ENCODE results near the gene AUTS2. TPM values are rescaled to one million over a fixed set of nuclear protein-coding genes. Genes with fewer than 3 reads are reported as not detected.

Gene AUTS2
- total and polyA plus RNA-seq, 7 experiments from 2014 or later, result 0.40 to 31.7 (median 4.2) TPM

GRCh38 chr7:69934144-69934903, 336.0 kb downstream of the AUTS2 start:
- ChIA-PET CTCF (no interaction called here), POLR2A (no interaction called here)
- no peaks in the 10 kb centered on the region for H3K9me3 ChIP-seq (ENCODE audit: control insufficient read depth in 2 of 3, low read length in 3 of 3)
- H3K4me1 ChIP-seq (ENCODE audit: control insufficient read depth in 2 of 2, insufficient read depth in 2 of 2, low read length in 2 of 2), result no peaks in the 10 kb centered on the region
- H3K9me3 Mint-ChIP-seq, result peaks cover 0 to 4% (median 0%) of the 10 kb centered on the region in 11 donors
- intact Hi-C loops (cut with micrococcal nuclease), result no loop called here
- ATAC-seq (no peak), DNase-seq (no peak)
- no peak overlapping the region for H3K27ac ChIP-seq (ENCODE audit: low read depth, low read length)
- no peaks in the 10 kb centered on the region for H3K36me3 Mint-ChIP-seq
- H3K27me3 ChIP-seq (ENCODE audit: control insufficient read depth in 2 of 2, insufficient read depth in 2 of 2, low read length in 2 of 2), result no peaks in the 10 kb centered on the region
- H3K27ac Mint-ChIP-seq, result no peak overlapping the region
- no peaks in the 10 kb centered on the region for H3K36me3 ChIP-seq (ENCODE audit: control insufficient read depth in 2 of 3, insufficient read depth in 3 of 3, low read length in 3 of 3)
- H3K4me1 Mint-ChIP-seq, result peaks cover 0 to 5% (median 0%) of the 10 kb centered on the region in 7 donors
- H3K27me3 Mint-ChIP-seq, result no peaks in the 10 kb centered on the region
- H3K4me3 Mint-ChIP-seq, result no peak overlapping the region
- H3K4me3 ChIP-seq (ENCODE audit: low read length), result no peak overlapping the region

GRCh38 chr7:69935107-69935506, 336.8 kb downstream of the AUTS2 start:
- peaks cover 0 to 6% (median 0%) of the 10 kb centered on the region in 7 donors for H3K4me1 Mint-ChIP-seq
- Histone ChIP-seq H3K4me3 (ENCODE audit: low read length) (no peak overlapping the region), H3K27ac (ENCODE audit: low read depth, low read length) (no peak overlapping the region), H3K4me1 (ENCODE audit: control insufficient read depth in 2 of 2, insufficient read depth in 2 of 2, low read length in 2 of 2) (no peaks in the 10 kb centered on the region), H3K36me3 (ENCODE audit: control insufficient read depth in 2 of 3, insufficient read depth in 3 of 3, low read length in 3 of 3) (no peaks in the 10 kb centered on the region), H3K9me3 (ENCODE audit: control insufficient read depth in 2 of 3, low read length in 3 of 3) (no peaks in the 10 kb centered on the region), H3K27me3 (ENCODE audit: control insufficient read depth in 2 of 2, insufficient read depth in 2 of 2, low read length in 2 of 2) (no peaks in the 10 kb centered on the region)
- ChIA-PET CTCF (no interaction called here), POLR2A (no interaction called here)
- H3K36me3 Mint-ChIP-seq, result no peaks in the 10 kb centered on the region
- no peaks in the 10 kb centered on the region for H3K27me3 Mint-ChIP-seq
- no peak for DNase-seq
- no peak overlapping the region for H3K4me3 Mint-ChIP-seq
- H3K9me3 Mint-ChIP-seq, result peaks cover 0 to 3% (median 0%) of the 10 kb centered on the region in 11 donors
- H3K27ac Mint-ChIP-seq, result no peak overlapping the region
- ATAC-seq, result no peak
- intact Hi-C loops (cut with micrococcal nuclease), result no loop called here

- CTCF ChIA-PET, result no interaction called here
- no peak overlapping the region for H3K27ac Mint-ChIP-seq
- DNase-seq, result no peak
- no peaks in the 10 kb centered on the region for H3K36me3 ChIP-seq (ENCODE audit: control insufficient read depth in 2 of 3, insufficient read depth in 3 of 3, low read length in 3 of 3)
- no peaks in the 10 kb centered on the region for H3K27me3 ChIP-seq (ENCODE audit: control insufficient read depth in 2 of 2, insufficient read depth in 2 of 2, low read length in 2 of 2)
- H3K27ac ChIP-seq (ENCODE audit: low read depth, low read length), result no peak overlapping the region
- intact Hi-C loops (cut with micrococcal nuclease), result no loop called here
- H3K9me3 ChIP-seq (ENCODE audit: control insufficient read depth in 2 of 3, low read length in 3 of 3), result no peaks in the 10 kb centered on the region
- peaks cover 3 to 25% (median 12%) of the 10 kb centered on the region in 7 donors for H3K4me1 Mint-ChIP-seq
- no peak for ATAC-seq
- H3K4me3 Mint-ChIP-seq, result no peak overlapping the region
- no peak overlapping the region for H3K4me3 ChIP-seq (ENCODE audit: low read length)
- peaks cover 0 to 1% (median 0%) of the 10 kb centered on the region in 11 donors for H3K9me3 Mint-ChIP-seq
- POLR2A ChIA-PET, result no interaction called here
- H3K4me1 ChIP-seq (ENCODE audit: control insufficient read depth in 2 of 2, insufficient read depth in 2 of 2, low read length in 2 of 2), result no peaks in the 10 kb centered on the region
- no peaks in the 10 kb centered on the region for H3K36me3 Mint-ChIP-seq
- no peaks in the 10 kb centered on the region for H3K27me3 Mint-ChIP-seq
These were observed 338.8 kb downstream of the AUTS2 start for GRCh38 chr7:69937097-69937496.

- Mint-ChIP-seq H3K4me3 (no peak overlapping the region), H3K27me3 (no peaks in the 10 kb centered on the region), H3K9me3 (peaks cover 0 to 1% (median 0%) of the 10 kb centered on the region in 11 donors), H3K27ac (no peak overlapping the region), H3K4me1 (peaks cover 3 to 25% (median 12%) of the 10 kb centered on the region in 7 donors), H3K36me3 (no peaks in the 10 kb centered on the region)
- CTCF ChIA-PET, result no interaction called here
- H3K4me3 ChIP-seq (ENCODE audit: low read length), result no peak overlapping the region
- H3K36me3 ChIP-seq (ENCODE audit: control insufficient read depth in 2 of 3, insufficient read depth in 3 of 3, low read length in 3 of 3), result no peaks in the 10 kb centered on the region
- POLR2A ChIA-PET, result no interaction called here
- H3K4me1 ChIP-seq (ENCODE audit: control insufficient read depth in 2 of 2, insufficient read depth in 2 of 2, low read length in 2 of 2), result no peaks in the 10 kb centered on the region
- H3K9me3 ChIP-seq (ENCODE audit: control insufficient read depth in 2 of 3, low read length in 3 of 3), result no peaks in the 10 kb centered on the region
- no peaks in the 10 kb centered on the region for H3K27me3 ChIP-seq (ENCODE audit: control insufficient read depth in 2 of 2, insufficient read depth in 2 of 2, low read length in 2 of 2)
- no peak overlapping the region for H3K27ac ChIP-seq (ENCODE audit: low read depth, low read length)
- DNase-seq (no peak), ATAC-seq (no peak)
- intact Hi-C loops (cut with micrococcal nuclease), result no loop called here
These were observed 341.0 kb downstream of the AUTS2 start for GRCh38 chr7:69939317-69939716.

GRCh38 chr7:69941077-69941651, 342.9 kb downstream of the AUTS2 start:
- H3K9me3 ChIP-seq (ENCODE audit: control insufficient read depth in 2 of 3, low read length in 3 of 3), result no peaks in the 10 kb centered on the region
- H3K36me3 ChIP-seq (ENCODE audit: control insufficient read depth in 2 of 3, insufficient read depth in 3 of 3, low read length in 3 of 3), result no peaks in the 10 kb centered on the region
- CTCF ChIA-PET, result interaction anchor here (1.4 kb wide), 1 partner anchor 9 kb away, joined by 3 read pairs; no protein-coding TSS in a partner anchor
- DNase-seq, result no peak
- intact Hi-C loops (cut with micrococcal nuclease), result no loop called here
- peaks cover 3 to 25% (median 12%) of the 10 kb centered on the region in 7 donors for H3K4me1 Mint-ChIP-seq
- POLR2A ChIA-PET, result no interaction called here
- no peaks in the 10 kb centered on the region for H3K36me3 Mint-ChIP-seq
- no peak overlapping the region for H3K27ac Mint-ChIP-seq
- no peaks in the 10 kb centered on the region for H3K4me1 ChIP-seq (ENCODE audit: control insufficient read depth in 2 of 2, insufficient read depth in 2 of 2, low read length in 2 of 2)
- H3K4me3 Mint-ChIP-seq, result peak overlapping the region in 1 of 10 donors; percentile 0
- no peak overlapping the region for H3K27ac ChIP-seq (ENCODE audit: low read depth, low read length)
- H3K27me3 ChIP-seq (ENCODE audit: control insufficient read depth in 2 of 2, insufficient read depth in 2 of 2, low read length in 2 of 2), result no peaks in the 10 kb centered on the region
- H3K9me3 Mint-ChIP-seq, result no peaks in the 10 kb centered on the region
- ATAC-seq, result no peak
- H3K27me3 Mint-ChIP-seq, result no peaks in the 10 kb centered on the region
- no peak overlapping the region for H3K4me3 ChIP-seq (ENCODE audit: low read length)

GRCh38 chr7:69942573-69942972, 344.3 kb downstream of the AUTS2 start:
- Histone ChIP-seq H3K9me3 (ENCODE audit: control insufficient read depth in 2 of 3, low read length in 3 of 3) (no peaks in the 10 kb centered on the region), H3K27me3 (ENCODE audit: control insufficient read depth in 2 of 2, insufficient read depth in 2 of 2, low read length in 2 of 2) (no peaks in the 10 kb centered on the region), H3K36me3 (ENCODE audit: control insufficient read depth in 2 of 3, insufficient read depth in 3 of 3, low read length in 3 of 3) (no peaks in the 10 kb centered on the region), H3K4me3 (ENCODE audit: low read length) (no peak overlapping the region), H3K4me1 (ENCODE audit: control insufficient read depth in 2 of 2, insufficient read depth in 2 of 2, low read length in 2 of 2) (no peaks in the 10 kb centered on the region), H3K27ac (ENCODE audit: low read depth, low read length) (no peak overlapping the region)
- Mint-ChIP-seq H3K27me3 (no peaks in the 10 kb centered on the region), H3K9me3 (no peaks in the 10 kb centered on the region), H3K4me3 (no peak overlapping the region), H3K27ac (no peak overlapping the region), H3K4me1 (peaks cover 3 to 25% (median 12%) of the 10 kb centered on the region in 7 donors), H3K36me3 (no peaks in the 10 kb centered on the region)
- ATAC-seq (no peak), DNase-seq (no peak)
- POLR2A ChIA-PET, result no interaction called here
- intact Hi-C loops (cut with micrococcal nuclease), result no loop called here
- CTCF ChIA-PET, result no interaction called here

- DNase-seq, result no peak
- H3K4me3 ChIP-seq (ENCODE audit: low read length), result no peak overlapping the region
- Mint-ChIP-seq H3K9me3 (no peaks in the 10 kb centered on the region), H3K27ac (no peak overlapping the region), H3K4me3 (no peak overlapping the region), H3K27me3 (no peaks in the 10 kb centered on the region), H3K4me1 (peaks cover 0 to 2% (median 0%) of the 10 kb centered on the region in 7 donors), H3K36me3 (no peaks in the 10 kb centered on the region)
- no peaks in the 10 kb centered on the region for H3K9me3 ChIP-seq (ENCODE audit: control insufficient read depth in 2 of 3, low read length in 3 of 3)
- H3K36me3 ChIP-seq (ENCODE audit: control insufficient read depth in 2 of 3, insufficient read depth in 3 of 3, low read length in 3 of 3), result no peaks in the 10 kb centered on the region
- no peaks in the 10 kb centered on the region for H3K4me1 ChIP-seq (ENCODE audit: control insufficient read depth in 2 of 2, insufficient read depth in 2 of 2, low read length in 2 of 2)
- CTCF ChIA-PET, result no interaction called here
- H3K27me3 ChIP-seq (ENCODE audit: control insufficient read depth in 2 of 2, insufficient read depth in 2 of 2, low read length in 2 of 2), result no peaks in the 10 kb centered on the region
- no peak for ATAC-seq
- POLR2A ChIA-PET, result no interaction called here
- H3K27ac ChIP-seq (ENCODE audit: low read depth, low read length), result no peak overlapping the region
- intact Hi-C loops (cut with micrococcal nuclease), result no loop called here
These were observed 348.6 kb downstream of the AUTS2 start for GRCh38 chr7:69946901-69947300.

Measured in naive thymus-derived CD4-positive, alpha-beta T cell (primary cell).